OCI-LY1 (cell line): ENCODE measurements around the gene DNAH1.

Experiments
- EZH2 ChIP-seq: fragments of 200-600 bp; sonication (generic), shearing (Covaris generic); IDR thresholded peaks from 2 replicates; pipeline ENCODE4 v1.8.0; 2017; ENCODE audit warnings: borderline replicate concordance, mixed run types, mild to moderate bottlenecking, antibody characterized with exemption, low read length, moderate library complexity, mixed read lengths
- TF ChIP-seq, protein P1 (sequence below): fragments of 200-600 bp; sonication (generic), shearing (Covaris generic); IDR thresholded peaks from 2 replicates; pipeline ENCODE4 v1.5.1; 2017; ENCODE audit warnings: mild to moderate bottlenecking, antibody characterized with exemption, low read length, moderate library complexity, mixed read lengths

DNA sequence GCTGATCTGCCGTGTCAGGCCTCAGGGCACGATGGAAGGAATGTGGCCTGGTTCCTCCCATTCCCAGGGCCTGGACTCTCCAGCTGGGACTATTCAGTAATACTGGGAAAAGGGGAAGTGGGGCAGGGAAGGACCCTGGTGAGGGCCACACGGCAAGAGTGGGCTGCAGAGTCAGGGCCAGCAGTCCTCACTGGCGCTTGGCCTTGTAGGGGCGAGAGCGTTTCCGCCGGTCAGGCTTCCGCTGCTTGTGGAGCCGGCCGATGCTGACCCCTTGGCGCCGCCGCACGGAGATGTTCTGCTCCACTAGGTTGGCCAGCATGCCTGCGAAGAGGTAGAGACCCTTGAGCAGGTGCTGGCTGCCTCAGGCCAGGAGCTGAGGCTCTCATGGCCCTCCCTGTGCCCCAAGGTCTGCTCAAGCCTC is 86.0 kb downstream of the DNAH1 start:
- TF ChIP-seq, protein P1, sequence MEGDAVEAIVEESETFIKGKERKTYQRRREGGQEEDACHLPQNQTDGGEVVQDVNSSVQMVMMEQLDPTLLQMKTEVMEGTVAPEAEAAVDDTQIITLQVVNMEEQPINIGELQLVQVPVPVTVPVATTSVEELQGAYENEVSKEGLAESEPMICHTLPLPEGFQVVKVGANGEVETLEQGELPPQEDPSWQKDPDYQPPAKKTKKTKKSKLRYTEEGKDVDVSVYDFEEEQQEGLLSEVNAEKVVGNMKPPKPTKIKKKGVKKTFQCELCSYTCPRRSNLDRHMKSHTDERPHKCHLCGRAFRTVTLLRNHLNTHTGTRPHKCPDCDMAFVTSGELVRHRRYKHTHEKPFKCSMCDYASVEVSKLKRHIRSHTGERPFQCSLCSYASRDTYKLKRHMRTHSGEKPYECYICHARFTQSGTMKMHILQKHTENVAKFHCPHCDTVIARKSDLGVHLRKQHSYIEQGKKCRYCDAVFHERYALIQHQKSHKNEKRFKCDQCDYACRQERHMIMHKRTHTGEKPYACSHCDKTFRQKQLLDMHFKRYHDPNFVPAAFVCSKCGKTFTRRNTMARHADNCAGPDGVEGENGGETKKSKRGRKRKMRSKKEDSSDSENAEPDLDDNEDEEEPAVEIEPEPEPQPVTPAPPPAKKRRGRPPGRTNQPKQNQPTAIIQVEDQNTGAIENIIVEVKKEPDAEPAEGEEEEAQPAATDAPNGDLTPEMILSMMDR: no peak
- no peak for TF ChIP-seq EZH2
